ENCODE results near the gene IL17D. TPM values are rescaled to one million over a fixed set of nuclear protein-coding genes. Genes with fewer than 3 reads are reported as not detected.

The IL17D gene
- total and polyA plus RNA-seq, 7 donors = 1.0 to 78.9 (median 7.7) TPM

DNA sequence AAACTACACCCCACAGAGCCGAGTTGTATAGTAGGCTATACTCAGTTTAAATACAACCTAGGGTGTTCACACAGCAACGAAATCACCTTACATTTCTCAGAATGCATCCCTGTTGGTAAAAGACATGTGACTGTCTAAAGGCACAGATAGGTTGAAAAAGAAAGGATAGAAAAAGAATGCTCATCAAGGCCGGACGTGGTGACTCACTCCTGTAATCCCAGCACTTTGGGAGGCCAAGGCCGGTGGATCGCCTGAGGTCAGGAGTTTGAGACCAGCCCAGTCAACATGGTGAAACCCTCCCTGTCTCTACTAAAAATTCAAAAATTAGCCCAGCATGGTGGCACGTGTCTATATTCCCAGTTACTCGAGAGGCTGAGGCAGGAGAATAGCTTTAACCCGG is 3.8 kb upstream of the IL17D start:
- DNase-seq (no peak), ATAC-seq (no peak)
- intact Hi-C loops (cut with DNase I) = loop anchor here (5.0 to 10.0 kb wide), 2 partner anchors 202 to 205 kb away; no protein-coding TSS in a partner anchor
- no peaks in the 10 kb centered on the region for H3K9me3 ChIP-seq
- H3K27me3 ChIP-seq (ENCODE audit: insufficient read depth in 3 of 3, low read length in 2 of 3) = peaks cover 0 to 22% (median 0%) of the 10 kb centered on the region in 3 donors
- no peak overlapping the region for H3K27ac ChIP-seq
- 90 to 96% (median 92%) methylated on average over 9 of the region's 9 CpGs for WGBS, 3 donors
- H3K36me3 ChIP-seq (ENCODE audit: insufficient read depth in 1 of 2, low read depth in 1 of 2) = no peaks in the 10 kb centered on the region
- peaks cover 13% of the 10 kb centered on the region for H3K4me1 ChIP-seq
- TF ChIP-seq CTCF (IDR thresholded peaks at IDR 0.05) = no peak
- H3K4me3 ChIP-seq = no peak overlapping the region

GRCh38 chr13:20700288-20700687 is 3.2 kb upstream of the IL17D start:
- H3K36me3 ChIP-seq (ENCODE audit: insufficient read depth in 1 of 2, low read depth in 1 of 2) = no peaks in the 10 kb centered on the region
- DNase-seq (no peak), ATAC-seq (no peak)
- peaks cover 0 to 22% (median 0%) of the 10 kb centered on the region in 3 donors for H3K27me3 ChIP-seq (ENCODE audit: insufficient read depth in 3 of 3, low read length in 2 of 3)
- TF ChIP-seq CTCF (IDR thresholded peaks at IDR 0.05) = no peak
- 90 to 92% (median 92%) methylated on average over 6 of the region's 6 CpGs for WGBS, 3 donors
- no peak overlapping the region for H3K4me3 ChIP-seq
- intact Hi-C loops (cut with DNase I) = loop anchor here in 1 of 2 donors (5.0 kb wide), 1 partner anchor 203 kb away; no protein-coding TSS in a partner anchor
- H3K4me1 ChIP-seq = peaks cover 13% of the 10 kb centered on the region
- no peaks in the 10 kb centered on the region for H3K9me3 ChIP-seq
- H3K27ac ChIP-seq = no peak overlapping the region

DNA sequence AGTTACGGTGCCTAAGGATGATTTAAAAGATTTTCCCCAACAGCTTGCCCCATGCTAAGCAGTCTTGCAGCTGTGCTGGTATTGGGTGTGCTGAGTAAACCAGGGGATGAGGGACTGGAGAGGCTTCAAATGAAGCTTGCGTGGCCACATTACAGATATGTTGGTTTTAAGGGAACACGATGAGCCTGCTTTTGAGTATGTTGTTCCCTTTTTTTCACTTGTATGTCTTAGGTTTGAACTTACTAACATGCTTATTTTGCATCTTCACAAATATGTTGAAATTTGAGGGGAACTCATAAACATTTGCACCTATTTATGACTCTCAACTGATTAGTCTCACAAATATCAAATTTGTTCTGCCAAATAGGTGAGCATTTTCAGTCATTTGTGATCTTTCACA is 2.0 kb upstream of the IL17D start:
- TF ChIP-seq CTCF (IDR thresholded peaks at IDR 0.05) = no peak
- H3K4me1 ChIP-seq = peaks cover 13% of the 10 kb centered on the region
- DNase-seq = no peak
- intact Hi-C loops (cut with DNase I) = loop anchor here in 1 of 2 donors (5.0 kb wide), 1 partner anchor 204 kb away; no protein-coding TSS in a partner anchor
- 92 to 95% (median 93%) methylated on average over 3 of the region's 3 CpGs for WGBS, 3 donors
- peak overlapping the region; percentile 79 for H3K4me3 ChIP-seq
- no peak for ATAC-seq
- no peaks in the 10 kb centered on the region for H3K9me3 ChIP-seq
- H3K36me3 ChIP-seq (ENCODE audit: insufficient read depth in 1 of 2, low read depth in 1 of 2) = no peaks in the 10 kb centered on the region
- H3K27me3 ChIP-seq (ENCODE audit: insufficient read depth in 3 of 3, low read length in 2 of 3) = peaks cover 0 to 22% (median 0%) of the 10 kb centered on the region in 3 donors
- no peak overlapping the region for H3K27ac ChIP-seq

GRCh38 chr13:20702530-20702914 is 977 bp upstream of the IL17D start:
- H3K4me1 ChIP-seq = peaks cover 13% of the 10 kb centered on the region
- no peak for DNase-seq
- H3K27me3 ChIP-seq (ENCODE audit: insufficient read depth in 3 of 3, low read length in 2 of 3) = peaks cover 0 to 22% (median 0%) of the 10 kb centered on the region in 3 donors
- intact Hi-C loops (cut with DNase I) = loop anchor here in 1 of 2 donors (5.0 kb wide), 1 partner anchor 205 kb away; no protein-coding TSS in a partner anchor
- peak overlapping the region; percentile 68 for H3K27ac ChIP-seq
- H3K9me3 ChIP-seq = no peaks in the 10 kb centered on the region
- peak overlapping the region; percentile 79 for H3K4me3 ChIP-seq
- no peak for TF ChIP-seq CTCF (IDR thresholded peaks at IDR 0.05)
- H3K36me3 ChIP-seq (ENCODE audit: insufficient read depth in 1 of 2, low read depth in 1 of 2) = no peaks in the 10 kb centered on the region
- ATAC-seq = peak in 2 of 4 donors; percentile 32 to 53
- 14 to 22% (median 19%) methylated on average over 9 of the region's 9 CpGs for WGBS, 3 donors
